Stomach smooth muscle (tissue), 2 donors: ENCODE measurements around the gene PIEZO2.

Source experiments
- H3K27ac ChIP-seq: one replicate; pipeline ENCODE4 v1.7.0; 2013; ENCODE audit warnings: mild to moderate bottlenecking, low read length, inconsistent platforms
- H3K27me3 ChIP-seq, 2 donors: one replicate each; pipeline ENCODE4 v1.7.0; 2013; ENCODE audit warnings: low read length in 2 of 2; ENCODE audit not compliant: insufficient read depth in 2 of 2, control insufficient read depth in 1 of 2
- H3K36me3 ChIP-seq, 2 donors: one replicate each; pipeline ENCODE4 v1.7.0; 2013; ENCODE audit warnings: low read length in 2 of 2; ENCODE audit not compliant: control insufficient read depth in 2 of 2, insufficient read depth in 2 of 2
- H3K4me1 ChIP-seq: one replicate; pipeline ENCODE4 v1.7.0; 2013; ENCODE audit warnings: low read length; ENCODE audit not compliant: control insufficient read depth, insufficient read depth
- H3K4me3 ChIP-seq, 2 donors: one replicate each; pipeline ENCODE4 v1.7.0; 2013; ENCODE audit warnings: low read length in 2 of 2
- H3K9ac ChIP-seq, 2 donors: one replicate each; pipeline ENCODE4 v1.7.0; 2013; ENCODE audit warnings: low read length in 2 of 2, mild to moderate bottlenecking in 1 of 2
- H3K9me3 ChIP-seq, 2 donors: one replicate each; pipeline ENCODE4 v1.7.0; 2013; ENCODE audit warnings: low read length in 2 of 2; ENCODE audit not compliant: control insufficient read depth in 2 of 2
- donor health status: healthy.
- donor health status: Pancreatic carcinoma.

PIEZO2 gene

DNA sequence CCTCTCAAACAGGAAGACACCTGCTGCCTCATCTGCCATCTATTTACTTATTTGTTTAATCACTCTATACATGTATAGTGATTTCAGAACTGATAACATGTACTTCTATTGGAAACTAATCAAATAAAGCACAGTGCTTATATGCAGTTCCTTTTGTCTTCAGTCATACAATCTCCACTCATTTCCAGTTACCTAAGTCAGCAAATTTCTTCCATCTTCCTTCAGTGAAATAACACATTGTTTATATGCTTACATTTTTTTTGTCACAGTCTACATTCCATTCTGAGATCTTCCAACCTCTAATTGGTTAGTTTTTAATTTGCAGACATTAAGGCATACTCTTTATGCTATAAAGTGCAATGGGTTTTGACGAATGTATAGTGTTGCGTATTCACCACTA, 323.0 kb downstream of the PIEZO2 start:
- no peak overlapping the region for H3K9ac ChIP-seq
- H3K27ac ChIP-seq = no peak overlapping the region
- no peaks in the 10 kb centered on the region for H3K36me3 ChIP-seq
- no peak overlapping the region for H3K4me3 ChIP-seq
- H3K9me3 ChIP-seq = no peaks in the 10 kb centered on the region
- no peaks in the 10 kb centered on the region for H3K27me3 ChIP-seq
- no peaks in the 10 kb centered on the region for H3K4me1 ChIP-seq

DNA sequence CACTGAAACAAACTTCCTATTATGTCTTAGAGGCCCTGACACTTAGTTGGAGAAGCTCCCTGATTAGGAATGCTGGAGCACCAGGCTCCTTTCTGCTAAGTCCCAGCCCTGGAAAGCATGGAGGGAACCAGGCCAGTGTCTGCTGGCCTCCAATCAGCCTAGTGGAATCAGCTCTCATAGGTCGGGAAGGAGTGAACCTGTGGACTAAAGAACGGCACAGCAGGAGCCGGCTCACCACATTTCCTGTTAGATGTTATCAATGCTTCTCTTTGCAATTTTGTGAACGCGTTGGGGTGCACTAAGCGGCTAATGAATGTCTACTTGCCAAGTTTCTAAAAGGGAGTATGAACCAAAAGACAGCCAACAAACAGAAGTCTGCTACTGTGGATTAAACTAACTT, 326.9 kb downstream of the PIEZO2 start:
- Histone ChIP-seq H3K4me1 (no peaks in the 10 kb centered on the region), H3K27me3 (no peaks in the 10 kb centered on the region), H3K27ac (no peak overlapping the region), H3K36me3 (no peaks in the 10 kb centered on the region), H3K9me3 (peaks cover 3 to 4% of the 10 kb centered on the region in 2 donors), H3K4me3 (no peak overlapping the region), H3K9ac (no peak overlapping the region)

DNA sequence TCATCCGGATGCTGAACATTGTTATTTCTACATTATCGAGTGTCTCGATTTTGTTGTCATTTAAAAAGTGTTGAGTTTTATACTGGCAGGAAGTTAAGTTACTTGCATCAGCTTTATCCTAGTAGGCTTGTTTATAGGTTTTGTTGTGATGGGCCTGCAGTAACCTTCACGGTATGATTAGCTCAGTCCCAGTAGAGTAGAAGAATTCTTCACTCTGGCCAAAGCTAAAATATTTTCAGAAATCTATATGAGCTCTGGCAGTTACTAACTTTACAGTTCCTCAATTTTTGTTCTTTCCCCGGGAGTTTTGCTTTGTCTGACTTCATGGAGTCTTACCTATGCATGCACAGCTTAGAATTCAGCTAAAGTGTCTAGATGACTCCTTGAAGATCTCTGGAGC, 328.7 kb downstream of the PIEZO2 start:
- Histone ChIP-seq H3K36me3 (no peaks in the 10 kb centered on the region), H3K27ac (no peak overlapping the region), H3K9ac (no peak overlapping the region), H3K4me3 (no peak overlapping the region), H3K4me1 (no peaks in the 10 kb centered on the region), H3K9me3 (peaks cover 3 to 4% of the 10 kb centered on the region in 2 donors), H3K27me3 (no peaks in the 10 kb centered on the region)

DNA sequence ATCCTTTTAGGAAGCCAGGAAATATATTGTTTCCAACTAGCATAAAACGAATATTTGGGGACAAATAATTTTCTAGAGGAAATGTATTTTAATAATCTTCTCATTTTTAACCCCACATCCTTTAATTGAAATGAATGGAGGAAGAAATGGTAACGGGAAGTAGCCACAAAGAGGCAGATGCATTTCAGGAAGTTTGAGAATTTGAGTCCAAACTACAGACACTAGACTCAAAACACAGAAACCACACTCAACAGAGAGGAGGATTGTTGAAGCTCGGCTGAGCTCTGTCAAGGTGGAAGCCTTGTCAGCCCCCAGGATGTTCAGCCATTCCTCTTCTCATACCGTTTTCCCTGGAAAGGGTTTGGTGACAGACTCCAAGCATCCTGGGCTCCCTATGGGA, 335.0 kb downstream of the PIEZO2 start:
- Histone ChIP-seq H3K27ac (no peak overlapping the region), H3K27me3 (no peaks in the 10 kb centered on the region), H3K9me3 (no peaks in the 10 kb centered on the region), H3K9ac (no peak overlapping the region), H3K36me3 (no peaks in the 10 kb centered on the region), H3K4me1 (no peaks in the 10 kb centered on the region), H3K4me3 (no peak overlapping the region)

DNA sequence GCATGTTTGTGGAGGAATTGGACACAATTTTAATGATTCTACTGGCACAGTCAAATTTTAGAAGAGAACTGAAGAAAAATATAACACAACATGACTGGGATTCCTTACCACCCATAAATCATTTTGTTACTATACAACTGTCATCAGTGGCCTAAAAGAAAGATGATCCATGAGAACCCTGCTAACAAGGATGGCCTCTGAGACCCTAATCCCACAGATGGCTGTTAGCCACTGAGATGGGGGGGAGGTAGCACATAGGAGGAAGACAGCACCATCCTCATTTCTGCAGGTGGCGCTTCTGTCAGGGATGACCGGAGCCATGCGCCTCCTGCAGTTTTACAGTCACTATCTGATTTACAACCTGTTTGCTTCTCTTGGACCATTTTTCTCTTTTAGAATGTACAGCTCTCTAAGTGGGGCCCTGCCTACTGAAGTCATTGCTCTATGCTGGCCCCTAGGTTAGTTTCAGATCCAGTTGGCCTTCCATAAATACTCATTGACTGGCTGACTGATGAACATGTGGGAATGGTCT, 343.7 kb downstream of the PIEZO2 start:
- H3K27ac ChIP-seq = no peak overlapping the region
- no peak overlapping the region for H3K9ac ChIP-seq
- H3K27me3 ChIP-seq = no peaks in the 10 kb centered on the region
- no peaks in the 10 kb centered on the region for H3K36me3 ChIP-seq
- H3K4me1 ChIP-seq = no peaks in the 10 kb centered on the region
- no peaks in the 10 kb centered on the region for H3K9me3 ChIP-seq
- H3K4me3 ChIP-seq = no peak overlapping the region

DNA sequence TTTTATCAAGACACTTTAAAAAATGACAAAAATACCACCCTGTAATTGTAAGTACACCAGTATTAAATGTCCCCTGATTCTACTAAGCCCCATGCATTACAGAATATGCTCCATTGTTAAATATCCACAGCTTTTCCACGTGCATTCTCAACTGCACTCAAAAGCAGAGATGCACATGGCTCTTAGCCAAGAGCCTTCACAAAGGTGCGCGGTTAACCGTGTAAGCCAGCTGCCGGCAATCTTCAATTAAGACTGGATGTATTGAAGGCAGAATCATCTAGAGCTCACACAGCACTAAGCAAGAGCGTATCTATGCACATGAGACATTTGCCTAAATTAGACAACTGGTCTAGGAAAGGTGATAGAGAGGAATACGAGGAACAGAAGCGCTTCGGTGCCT, 345.2 kb downstream of the PIEZO2 start:
- Histone ChIP-seq H3K27me3 (no peaks in the 10 kb centered on the region), H3K36me3 (no peaks in the 10 kb centered on the region), H3K4me3 (no peak overlapping the region), H3K4me1 (no peaks in the 10 kb centered on the region), H3K9me3 (no peaks in the 10 kb centered on the region), H3K9ac (no peak overlapping the region), H3K27ac (no peak overlapping the region)

DNA sequence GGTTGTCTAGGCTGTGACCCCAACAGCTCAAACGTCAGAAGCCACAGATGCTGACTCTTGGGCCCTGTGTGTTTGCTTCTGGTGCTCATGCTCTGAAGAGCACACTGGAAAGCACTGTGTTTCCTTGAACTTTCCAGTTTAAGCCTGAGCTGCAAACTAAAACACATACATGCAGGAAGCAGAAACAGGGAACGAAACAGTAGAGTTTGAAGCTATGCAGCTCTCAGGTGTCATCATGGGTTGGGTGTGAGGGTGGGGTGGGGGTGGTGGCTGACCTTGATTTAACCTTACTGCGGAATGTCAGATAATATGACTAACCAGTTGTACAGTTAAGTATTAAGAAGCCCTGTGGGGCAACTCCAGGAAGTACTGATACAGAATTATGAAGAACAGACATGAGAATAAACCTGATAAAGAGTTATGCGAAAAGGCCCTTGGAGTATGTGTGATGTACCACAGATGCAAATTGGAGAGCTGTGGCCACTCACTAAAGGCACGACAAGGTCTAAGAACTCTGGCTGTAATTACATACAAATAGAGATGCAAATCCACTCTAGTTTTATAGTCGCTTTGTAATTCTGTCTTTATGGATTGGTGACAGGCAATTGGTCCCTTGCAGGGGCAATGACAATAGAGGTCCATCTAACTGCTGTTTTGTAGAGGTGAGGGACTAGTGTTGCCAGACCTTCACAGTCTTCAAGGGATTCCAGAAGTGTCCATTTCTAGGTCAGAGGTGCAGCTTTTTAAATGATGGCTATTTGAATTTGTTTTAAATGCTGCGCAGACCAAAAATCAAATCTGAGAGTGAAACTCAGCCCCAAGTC, 350.4 kb downstream of the PIEZO2 start:
- Histone ChIP-seq H3K27me3 (no peaks in the 10 kb centered on the region), H3K9me3 (no peaks in the 10 kb centered on the region), H3K36me3 (no peaks in the 10 kb centered on the region), H3K4me1 (no peaks in the 10 kb centered on the region), H3K9ac (no peak overlapping the region), H3K4me3 (no peak overlapping the region), H3K27ac (no peak overlapping the region)

DNA sequence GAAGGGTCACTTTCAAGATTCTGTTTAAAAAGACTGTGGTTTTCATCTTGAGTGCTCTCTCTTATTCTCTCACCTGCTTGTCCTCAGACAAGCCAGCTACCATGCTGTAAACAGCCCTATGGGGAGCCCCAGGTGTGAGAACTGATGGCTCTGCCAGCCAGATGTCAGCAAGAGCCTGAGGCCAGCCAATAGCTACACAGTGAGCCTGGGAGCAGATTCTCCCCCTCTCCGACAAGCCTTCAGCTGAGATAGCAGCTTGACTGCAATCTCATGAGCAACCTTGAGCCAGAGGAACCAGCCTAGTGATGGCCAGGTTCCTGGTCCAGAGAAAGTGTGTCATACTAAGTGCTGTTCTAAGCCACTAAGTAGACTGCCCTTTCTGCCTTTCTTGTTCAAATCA, 351.5 kb downstream of the PIEZO2 start:
- H3K27ac ChIP-seq = no peak overlapping the region
- no peaks in the 10 kb centered on the region for H3K4me1 ChIP-seq
- no peaks in the 10 kb centered on the region for H3K36me3 ChIP-seq
- no peak overlapping the region for H3K4me3 ChIP-seq
- H3K27me3 ChIP-seq = no peaks in the 10 kb centered on the region
- no peak overlapping the region for H3K9ac ChIP-seq
- H3K9me3 ChIP-seq = no peaks in the 10 kb centered on the region

DNA sequence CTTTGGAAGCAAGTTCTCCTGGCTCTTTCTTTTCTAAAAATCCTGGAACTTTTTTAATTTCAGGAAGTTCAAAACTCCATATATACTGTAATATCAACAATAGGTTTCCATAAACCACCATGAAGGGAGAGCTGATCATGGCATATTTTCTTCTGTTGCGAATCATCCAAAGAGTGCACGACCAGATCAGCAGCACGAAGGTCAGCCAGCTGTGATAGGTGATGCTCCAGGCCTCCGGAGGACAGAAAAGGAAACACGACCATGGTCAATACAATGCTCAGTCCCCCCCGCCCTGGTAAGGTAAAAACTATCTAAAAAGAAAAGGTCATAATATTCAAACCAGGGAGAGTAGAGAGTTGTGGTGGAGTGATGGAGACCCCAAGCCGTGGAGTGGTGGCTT, 354.6 kb downstream of the PIEZO2 start:
- H3K27ac ChIP-seq = no peak overlapping the region
- no peaks in the 10 kb centered on the region for H3K36me3 ChIP-seq

DNA sequence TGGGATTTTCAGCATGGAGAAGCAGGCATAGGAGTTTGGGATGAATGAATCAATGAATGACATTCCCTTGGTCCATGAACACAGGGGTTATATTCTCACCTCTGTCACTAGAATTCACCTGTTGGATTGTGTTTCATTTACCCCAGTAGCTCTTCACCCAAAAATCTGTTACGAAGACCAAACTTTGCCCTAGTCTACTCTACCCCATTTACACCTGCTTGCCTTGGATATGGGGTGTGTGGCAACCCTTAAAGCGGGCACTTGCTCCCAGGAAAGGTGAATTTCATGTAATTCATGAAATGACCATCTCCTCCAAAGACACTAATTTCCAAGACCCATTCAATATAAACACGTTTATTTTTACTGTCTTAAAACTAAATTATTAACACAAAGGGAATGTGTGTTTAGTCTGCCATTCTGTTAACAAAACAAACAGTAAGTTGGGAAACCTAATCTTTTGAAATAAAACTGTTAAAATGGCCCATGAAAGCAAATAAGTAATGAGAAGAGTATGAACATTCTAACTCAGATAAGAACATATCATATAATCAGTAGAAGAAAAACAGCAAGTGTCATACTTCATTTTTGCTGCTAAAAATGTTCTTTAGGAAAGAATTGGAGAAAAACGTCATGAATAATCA, 355.5 kb downstream of the PIEZO2 start:
- Histone ChIP-seq H3K9ac (no peak overlapping the region), H3K4me3 (no peak overlapping the region), H3K36me3 (no peaks in the 10 kb centered on the region), H3K27ac (no peak overlapping the region), H3K4me1 (no peaks in the 10 kb centered on the region), H3K9me3 (no peaks in the 10 kb centered on the region), H3K27me3 (no peaks in the 10 kb centered on the region)

More for the DNA sequence above, 354.6 kb downstream of the PIEZO2 start:
- H3K9ac ChIP-seq = no peak overlapping the region
- no peaks in the 10 kb centered on the region for H3K27me3 ChIP-seq
- H3K4me3 ChIP-seq = no peak overlapping the region
- no peaks in the 10 kb centered on the region for H3K9me3 ChIP-seq
- H3K4me1 ChIP-seq = no peaks in the 10 kb centered on the region

DNA sequence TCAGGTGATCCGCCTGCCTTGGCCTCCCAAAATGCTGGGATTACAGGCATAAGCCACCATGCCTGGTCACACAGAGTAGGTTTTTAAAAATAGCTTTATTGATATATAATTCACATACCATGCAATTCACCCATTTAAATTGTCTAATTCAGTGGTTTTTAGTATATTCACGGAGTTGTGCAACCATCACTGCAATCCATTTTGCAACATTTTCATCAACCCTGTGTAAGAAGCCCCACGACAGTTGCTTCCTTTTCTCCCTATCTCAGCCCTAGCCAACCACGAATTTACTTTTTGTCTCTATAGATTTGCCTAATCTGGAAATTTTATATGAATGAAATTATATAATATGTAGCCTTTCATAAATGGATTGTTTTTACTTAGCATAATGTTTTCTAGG, 357.2 kb downstream of the PIEZO2 start:
- no peak overlapping the region for H3K9ac ChIP-seq
- H3K4me3 ChIP-seq = no peak overlapping the region
- no peaks in the 10 kb centered on the region for H3K4me1 ChIP-seq
- no peaks in the 10 kb centered on the region for H3K27me3 ChIP-seq
- H3K9me3 ChIP-seq = no peaks in the 10 kb centered on the region
- H3K36me3 ChIP-seq = no peaks in the 10 kb centered on the region
- H3K27ac ChIP-seq = no peak overlapping the region
